OCI-LY1 (cell line): ENCODE data around the gene SCAMP2.

Source experiments
- EZH2 ChIP-seq: fragments of 200-600 bp; sonication (generic), shearing (Covaris generic); IDR thresholded peaks from 2 replicates; pipeline ENCODE4 v1.8.0; 2017; ENCODE audit warnings: borderline replicate concordance, mixed run types, mild to moderate bottlenecking, antibody characterized with exemption, low read length, moderate library complexity, mixed read lengths
- TF ChIP-seq, protein P1 (sequence below): fragments of 200-600 bp; sonication (generic), shearing (Covaris generic); IDR thresholded peaks from 2 replicates; pipeline ENCODE4 v1.5.1; 2017; ENCODE audit warnings: mild to moderate bottlenecking, antibody characterized with exemption, low read length, moderate library complexity, mixed read lengths

DNA sequence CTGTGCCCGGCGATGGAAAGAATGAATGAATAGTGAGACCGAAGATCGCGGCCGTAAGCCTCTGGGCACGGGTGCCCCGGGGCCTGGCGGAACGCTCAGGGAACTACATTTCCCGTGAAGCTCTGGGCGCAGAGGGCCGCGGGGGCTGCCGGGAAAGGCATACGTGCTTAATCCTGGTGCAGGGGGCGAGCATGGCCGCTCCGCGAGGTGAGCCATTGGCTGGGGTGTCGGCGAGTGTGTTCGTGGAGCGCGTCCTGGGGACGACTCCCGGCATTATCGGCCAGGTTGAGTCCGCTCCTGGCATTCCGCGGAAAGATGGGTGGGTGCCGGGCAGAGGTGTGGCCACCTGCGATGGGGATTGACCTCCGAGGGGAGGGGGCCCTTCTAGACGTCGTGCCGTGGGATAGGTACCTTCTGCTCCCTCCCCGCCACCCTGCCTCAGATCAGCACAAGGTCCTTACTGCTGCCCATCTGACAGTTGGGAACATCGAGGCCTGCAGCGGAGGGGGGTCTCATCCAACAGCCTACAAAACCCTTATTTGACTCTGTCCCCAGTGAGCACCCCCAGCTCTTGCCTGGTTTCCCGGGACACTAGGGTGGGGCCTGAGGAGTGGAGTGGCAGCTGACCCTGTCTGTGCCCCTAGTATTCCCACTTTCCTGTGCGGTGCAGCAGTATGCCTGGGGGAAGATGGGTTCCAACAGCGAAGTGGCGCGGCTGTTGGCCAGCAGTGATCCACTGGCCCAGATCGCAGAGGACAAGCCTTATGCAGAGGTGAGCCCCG is 16.9 kb upstream of the SCAMP2 start, which contains the start of gene MPI:
- TF ChIP-seq, protein P1, sequence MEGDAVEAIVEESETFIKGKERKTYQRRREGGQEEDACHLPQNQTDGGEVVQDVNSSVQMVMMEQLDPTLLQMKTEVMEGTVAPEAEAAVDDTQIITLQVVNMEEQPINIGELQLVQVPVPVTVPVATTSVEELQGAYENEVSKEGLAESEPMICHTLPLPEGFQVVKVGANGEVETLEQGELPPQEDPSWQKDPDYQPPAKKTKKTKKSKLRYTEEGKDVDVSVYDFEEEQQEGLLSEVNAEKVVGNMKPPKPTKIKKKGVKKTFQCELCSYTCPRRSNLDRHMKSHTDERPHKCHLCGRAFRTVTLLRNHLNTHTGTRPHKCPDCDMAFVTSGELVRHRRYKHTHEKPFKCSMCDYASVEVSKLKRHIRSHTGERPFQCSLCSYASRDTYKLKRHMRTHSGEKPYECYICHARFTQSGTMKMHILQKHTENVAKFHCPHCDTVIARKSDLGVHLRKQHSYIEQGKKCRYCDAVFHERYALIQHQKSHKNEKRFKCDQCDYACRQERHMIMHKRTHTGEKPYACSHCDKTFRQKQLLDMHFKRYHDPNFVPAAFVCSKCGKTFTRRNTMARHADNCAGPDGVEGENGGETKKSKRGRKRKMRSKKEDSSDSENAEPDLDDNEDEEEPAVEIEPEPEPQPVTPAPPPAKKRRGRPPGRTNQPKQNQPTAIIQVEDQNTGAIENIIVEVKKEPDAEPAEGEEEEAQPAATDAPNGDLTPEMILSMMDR, result no peak
- TF ChIP-seq EZH2, result no peak
